H9 (cell line): ENCODE data around the gene PGBD2. TPM values are rescaled to one million over a fixed set of nuclear protein-coding genes. Genes with fewer than 3 reads are reported as not detected.

Experiments
- DNase-seq: peaks from one replicate; pipeline ENCODE4 v3.0.0-alpha.2; 2017
- H2AFZ ChIP-seq: one replicate; pipeline ENCODE4 v1.6.1; 2013; ENCODE audit warnings: mild to moderate bottlenecking, low read length, control low read depth, moderate library complexity
- H2AK5ac ChIP-seq: 2 replicates; pipeline ENCODE4 v1.6.1; 2013; ENCODE audit warnings: low read length, control low read depth, mixed read lengths; ENCODE audit not compliant: insufficient read length
- H2BK120ac ChIP-seq: one replicate; pipeline ENCODE4 v1.6.1; 2013; ENCODE audit warnings: low read depth, mild to moderate bottlenecking, low read length, control low read depth, inconsistent platforms; ENCODE audit not compliant: poor library complexity, severe bottlenecking
- H2BK12ac ChIP-seq: 2 replicates; pipeline ENCODE4 v1.6.1; 2013; ENCODE audit warnings: low read length, control low read depth, mixed read lengths, low read depth; ENCODE audit not compliant: insufficient read length
- H2BK15ac ChIP-seq: 2 replicates; pipeline ENCODE4 v1.6.1; 2013; ENCODE audit warnings: low read depth, low read length, control low read depth
- H2BK20ac ChIP-seq: one replicate; pipeline ENCODE4 v1.6.1; 2013; ENCODE audit warnings: low read depth, mild to moderate bottlenecking, low read length, control low read depth, inconsistent platforms; ENCODE audit not compliant: poor library complexity, severe bottlenecking
- H2BK5ac ChIP-seq: 2 replicates; pipeline ENCODE4 v1.6.1; 2013; ENCODE audit warnings: low read length, control low read depth, mixed read lengths; ENCODE audit not compliant: insufficient read length
- H3K14ac ChIP-seq: 2 replicates; pipeline ENCODE4 v1.6.1; 2013; ENCODE audit warnings: low read length, control low read depth; ENCODE audit not compliant: insufficient read depth
- H3K18ac ChIP-seq: 2 replicates; pipeline ENCODE4 v1.6.1; 2013; ENCODE audit warnings: low read depth, mild to moderate bottlenecking, mixed read lengths, low read length, control low read depth; ENCODE audit not compliant: insufficient read length
- H3K23ac ChIP-seq: 2 replicates; pipeline ENCODE4 v1.6.1; 2013; ENCODE audit warnings: low read length, control low read depth, mixed read lengths, low read depth; ENCODE audit not compliant: insufficient read length
- H3K23me2 ChIP-seq: 2 replicates; pipeline ENCODE4 v1.6.1; 2013; ENCODE audit warnings: low read depth, mild to moderate bottlenecking, mixed read lengths, low read length, control low read depth; ENCODE audit not compliant: insufficient read length, poor library complexity, severe bottlenecking
- H3K27ac ChIP-seq: 2 replicates; pipeline ENCODE4 v1.5.1; 2013; ENCODE audit warnings: low read length, control low read depth, mixed read lengths, low read depth; ENCODE audit not compliant: insufficient read length
- H3K27me3 ChIP-seq: 2 replicates; pipeline ENCODE4 v1.6.1; 2013; ENCODE audit warnings: low read length, control low read depth, inconsistent platforms; ENCODE audit not compliant: insufficient read depth
- H3K4ac ChIP-seq: 2 replicates; pipeline ENCODE4 v1.6.1; 2013; ENCODE audit warnings: low read depth, mild to moderate bottlenecking, control low read depth, inconsistent platforms, low read length, moderate library complexity
- H3K4me1 ChIP-seq: 2 replicates; pipeline ENCODE4 v1.6.1; 2013; ENCODE audit warnings: low read length, control low read depth, inconsistent platforms; ENCODE audit not compliant: insufficient read depth
- H3K4me2 ChIP-seq: 2 replicates; pipeline ENCODE4 v1.6.1; 2013; ENCODE audit warnings: low read length, control low read depth, mixed read lengths; ENCODE audit not compliant: insufficient read length, insufficient read depth
- H3K56ac ChIP-seq: 2 replicates; pipeline ENCODE4 v1.6.1; 2013; ENCODE audit warnings: low read depth, mild to moderate bottlenecking, mixed read lengths, low read length, control low read depth; ENCODE audit not compliant: insufficient read length
- H3K79me1 ChIP-seq: 2 replicates; pipeline ENCODE4 v1.6.1; 2013; ENCODE audit warnings: low read depth, mild to moderate bottlenecking, moderate library complexity, low read length, control low read depth, inconsistent platforms; ENCODE audit not compliant: insufficient read depth, poor library complexity, severe bottlenecking
- H3K79me2 ChIP-seq: 2 replicates; pipeline ENCODE4 v1.6.1; 2013; ENCODE audit warnings: low read length, control low read depth, inconsistent platforms; ENCODE audit not compliant: insufficient read depth
- H3K9ac ChIP-seq: 2 replicates; pipeline ENCODE4 v1.6.1; 2013; ENCODE audit warnings: low read length, control low read depth, mixed read lengths; ENCODE audit not compliant: insufficient read length; ENCODE audit errors: extremely low read depth
- H3K9me3 ChIP-seq: one replicate; pipeline ENCODE4 v1.6.1; 2013; ENCODE audit warnings: low read depth, low read length, inconsistent platforms; ENCODE audit not compliant: control insufficient read depth
- H3T11ph ChIP-seq: one replicate; pipeline ENCODE4 v1.6.1; 2013; ENCODE audit warnings: mild to moderate bottlenecking, low read length, control low read depth, inconsistent platforms
- H4K20me1 ChIP-seq: one replicate; pipeline ENCODE4 v1.6.1; 2013; ENCODE audit not compliant: control insufficient read depth, insufficient read length, insufficient read depth
- H4K5ac ChIP-seq: 2 replicates; pipeline ENCODE4 v1.6.1; 2013; ENCODE audit warnings: low read depth, mild to moderate bottlenecking, mixed read lengths, low read length, control low read depth; ENCODE audit not compliant: insufficient read length
- H4K8ac ChIP-seq: replicated peaks from 2 replicates; pipeline ENCODE4 v1.6.1; 2013; ENCODE audit warnings: low read length, control low read depth, mixed read lengths, low read depth; ENCODE audit not compliant: insufficient read length
- H4K91ac ChIP-seq: 2 replicates; pipeline ENCODE4 v1.6.1; 2013; ENCODE audit warnings: low read depth, mild to moderate bottlenecking, moderate library complexity, mixed read lengths, low read length, control low read depth; ENCODE audit not compliant: insufficient read length
- H3K27ac Mint-ChIP-seq, 3 experiments: 2 replicates in 2 of 3; 3 replicates in 1 of 3; pipeline ENCODE4 v1.8.0; 2020 to 2021; ENCODE audit warnings: mixed read lengths in 3 of 3, mild to moderate bottlenecking in 1 of 3, moderate library complexity in 1 of 3
- H3K27me3 Mint-ChIP-seq: 2 replicates; pipeline ENCODE4 v1.8.0; 2021; ENCODE audit warnings: low read depth, mild to moderate bottlenecking, moderate library complexity, mixed read lengths
- H3K36me3 Mint-ChIP-seq, 3 experiments: 2 replicates in 2 of 3; 3 replicates in 1 of 3; pipeline ENCODE4 v1.8.0; 2020 to 2021; ENCODE audit warnings: low read depth in 3 of 3, mixed read lengths in 3 of 3; ENCODE audit not compliant: insufficient read depth in 1 of 3
- H3K4me1 Mint-ChIP-seq, 2 experiments: 2 replicates each; pipeline ENCODE4 v1.8.0; 2020; ENCODE audit warnings: mixed read lengths in 2 of 2
- H3K4me3 Mint-ChIP-seq, 2 experiments: 2 replicates in 1 of 2; 3 replicates in 1 of 2; pipeline ENCODE4 v1.8.0; 2020 to 2021; ENCODE audit warnings: mild to moderate bottlenecking in 2 of 2, mixed read lengths in 2 of 2, moderate library complexity in 1 of 2
- H3K9me3 Mint-ChIP-seq, 2 experiments: 2 replicates in 1 of 2; 3 replicates in 1 of 2; pipeline ENCODE4 v1.8.0; 2020; ENCODE audit warnings: mild to moderate bottlenecking in 2 of 2, mixed read lengths in 2 of 2, moderate library complexity in 1 of 2
- CTCF ChIP-seq: fragments of 200-600 bp; sonication (generic); conservative IDR thresholded peaks from 3 replicates; pipeline ENCODE4 v1.8.0; 2021; ENCODE audit warnings: antibody characterized with exemption, mild to moderate bottlenecking
- WGBS: extraction: QIAGEN DNeasy Blood & Tissue Kit; methylation state at CpG from one replicate; pipeline ENCODE4 v1.1.7; 2013; ENCODE audit warnings: missing lambda C conversion rate, low lambda C conversion rate, mixed read lengths; ENCODE audit not compliant: insufficient read length; ENCODE audit errors: extremely low coverage; 5-methylcytosine and 5-hydroxymethylcytosine counted together
- total RNA-seq: library from RNA; stranded (reverse); gene quantifications from 2 replicates; pipeline ENCODE4 v1.2.1, GENCODE V29; 2021

PGBD2 gene
- total RNA-seq, 1 experiment from 2014 or later, result 10.4 TPM

GRCh38 chr1:248891758-248892157 is 14.3 kb upstream of the PGBD2 start:
- H3K36me3 Mint-ChIP-seq, result no peaks in the 10 kb centered on the region
- Histone ChIP-seq H2BK5ac (no peak overlapping the region), H3K23me2 (no peaks in the 10 kb centered on the region), H3T11ph (no peak overlapping the region), H3K79me2 (no peaks in the 10 kb centered on the region), H2BK20ac (no peak overlapping the region), H4K5ac (no peak overlapping the region), H3K27ac (no peak overlapping the region), H2BK120ac (no peak overlapping the region), H4K20me1 (no peaks in the 10 kb centered on the region), H2BK12ac (no peak overlapping the region), H3K4me1 (no peaks in the 10 kb centered on the region), H3K27me3 (no peaks in the 10 kb centered on the region), H2AK5ac (no peak overlapping the region), H4K8ac (no peak overlapping the region), H3K4me2 (no peak overlapping the region), H2AFZ (no peak overlapping the region), H3K79me1 (no peaks in the 10 kb centered on the region), H3K18ac (no peak overlapping the region), H3K9ac (no peak overlapping the region), H4K91ac (no peak overlapping the region), H3K56ac (no peak overlapping the region), H2BK15ac (no peak overlapping the region), H3K9me3 (no peaks in the 10 kb centered on the region), H3K14ac (no peak overlapping the region), H3K23ac (no peak overlapping the region), H3K4ac (no peak overlapping the region)
- H3K4me1 Mint-ChIP-seq, result peaks cover 2 to 11% of the 10 kb centered on the region in 2 experiments
- no peak overlapping the region for H3K27ac Mint-ChIP-seq
- H3K9me3 Mint-ChIP-seq, result no peaks in the 10 kb centered on the region
- no peak for DNase-seq
- no peak for TF ChIP-seq CTCF
- no CpG with 5 or more reads among the region's 2 CpGs for WGBS
- H3K27me3 Mint-ChIP-seq, result peaks cover 6% of the 10 kb centered on the region; the same call in 1 of the 2 replicates
- H3K4me3 Mint-ChIP-seq, result no peak overlapping the region
